Gastroesophageal sphincter (tissue), 3 donors: ENCODE results near the gene PDE3A.

Source experiments
- EP300 ChIP-seq: sonication (generic); formaldehyde crosslinking; IDR thresholded peaks from one replicate; pipeline ENCODE4 v1.6.1; 2017; ENCODE audit warnings: antibody characterized with exemption, mild to moderate bottlenecking
- POLR2A ChIP-seq, 2 donors: fragments of 450-650 bp; IDR thresholded peaks; one replicate each; pipeline ENCODE4 v1.6.1; 2017; ENCODE audit warnings: antibody characterized with exemption in 2 of 2, mild to moderate bottlenecking in 2 of 2, moderate library complexity in 1 of 2
- TF ChIP-seq, protein P1 (sequence below), 4 experiments: fragments of 200-600 bp in 2 of 4; fragments of 450-650 bp in 2 of 4; sonication (generic) in 1 of 4; IDR thresholded peaks; one replicate each; pipeline ENCODE4 v1.5.1; 2017 to 2019; ENCODE audit warnings: antibody characterized with exemption in 4 of 4, mild to moderate bottlenecking in 2 of 4, moderate library complexity in 2 of 4

DNA sequence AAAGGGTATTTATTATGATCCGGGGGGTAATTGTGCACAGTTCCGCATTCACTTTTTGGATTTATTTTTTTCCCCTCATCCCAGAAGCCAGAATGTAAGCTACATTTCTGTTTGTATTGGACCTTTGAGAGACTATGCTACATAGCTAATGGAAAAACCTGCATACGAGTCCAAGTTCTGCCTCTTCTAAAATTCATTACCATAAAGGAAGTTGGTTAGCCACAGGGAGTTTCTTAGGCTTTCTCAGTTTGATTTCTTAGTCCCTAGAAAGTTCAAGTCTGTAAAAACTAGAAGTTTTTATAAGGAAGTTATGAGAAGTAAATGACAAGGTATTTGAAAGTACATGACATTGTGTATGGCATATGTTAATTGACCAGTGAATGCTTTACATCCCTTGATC is 138.7 kb downstream of the PDE3A start:
- TF ChIP-seq, protein P1, sequence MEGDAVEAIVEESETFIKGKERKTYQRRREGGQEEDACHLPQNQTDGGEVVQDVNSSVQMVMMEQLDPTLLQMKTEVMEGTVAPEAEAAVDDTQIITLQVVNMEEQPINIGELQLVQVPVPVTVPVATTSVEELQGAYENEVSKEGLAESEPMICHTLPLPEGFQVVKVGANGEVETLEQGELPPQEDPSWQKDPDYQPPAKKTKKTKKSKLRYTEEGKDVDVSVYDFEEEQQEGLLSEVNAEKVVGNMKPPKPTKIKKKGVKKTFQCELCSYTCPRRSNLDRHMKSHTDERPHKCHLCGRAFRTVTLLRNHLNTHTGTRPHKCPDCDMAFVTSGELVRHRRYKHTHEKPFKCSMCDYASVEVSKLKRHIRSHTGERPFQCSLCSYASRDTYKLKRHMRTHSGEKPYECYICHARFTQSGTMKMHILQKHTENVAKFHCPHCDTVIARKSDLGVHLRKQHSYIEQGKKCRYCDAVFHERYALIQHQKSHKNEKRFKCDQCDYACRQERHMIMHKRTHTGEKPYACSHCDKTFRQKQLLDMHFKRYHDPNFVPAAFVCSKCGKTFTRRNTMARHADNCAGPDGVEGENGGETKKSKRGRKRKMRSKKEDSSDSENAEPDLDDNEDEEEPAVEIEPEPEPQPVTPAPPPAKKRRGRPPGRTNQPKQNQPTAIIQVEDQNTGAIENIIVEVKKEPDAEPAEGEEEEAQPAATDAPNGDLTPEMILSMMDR (IDR thresholded peaks at IDR 0.05) = no peak
- no peak for TF ChIP-seq POLR2A (IDR thresholded peaks at IDR 0.05)
- TF ChIP-seq EP300 = no peak
